Heart right ventricle (tissue), 16 donors: ENCODE results near the gene CDK5. TPM values are rescaled to one million over a fixed set of nuclear protein-coding genes. Genes with fewer than 3 reads are reported as not detected.
A peak's percentile ranks its signal among the peaks of the same experiment; 100 is the strongest.

ENCODE experiments used
- ATAC-seq, 8 donors: fragments of 200-7000 bp; cut with Tn5 transposase; one replicate each; pipeline ENCODE4 v1.9.1; 2020; ENCODE audit warnings: mild to moderate bottlenecking in 8 of 8, moderate library complexity in 8 of 8, moderate number of reproducible peaks in 1 of 8
- DNase-seq, 2 donors: peaks; one replicate each; pipeline ENCODE4 v3.0.0-alpha.2; 2020
- H3K27ac ChIP-seq, 10 donors: fragments of 200-600 bp; sonication (generic) in 2 of 10; one replicate each; pipeline versions ENCODE4 v1.5.0 to v1.8.0; 2020 to 2022; ENCODE audit warnings: mild to moderate bottlenecking in 3 of 10
- H3K27me3 ChIP-seq, 7 donors: fragments of 200-600 bp; one replicate each; pipeline ENCODE4 v1.8.0; 2021 to 2022; ENCODE audit warnings: mild to moderate bottlenecking in 2 of 7
- H3K36me3 ChIP-seq, 9 donors: fragments of 200-600 bp; sonication (generic) in 1 of 9; one replicate each; pipeline versions ENCODE4 v1.5.0 to v1.8.0; 2020 to 2022; ENCODE audit warnings: mild to moderate bottlenecking in 2 of 9
- H3K4me1 ChIP-seq, 9 donors: fragments of 200-600 bp; sonication (generic) in 1 of 9; one replicate each; pipeline versions ENCODE4 v1.5.0 to v1.8.0; 2020 to 2022; ENCODE audit warnings: mild to moderate bottlenecking in 4 of 9
- H3K4me3 ChIP-seq, 10 donors: fragments of 200-600 bp; sonication (generic) in 2 of 10; one replicate each; pipeline versions ENCODE4 v1.5.0 to v1.8.0; 2020 to 2022; ENCODE audit warnings: mild to moderate bottlenecking in 7 of 10, moderate library complexity in 2 of 10
- H3K9me3 ChIP-seq, 11 donors: fragments of 200-600 bp in 10 of 11; sonication (generic) in 2 of 11; one replicate each; pipeline versions ENCODE4 v1.5.0 to v1.8.0; 2013 to 2022; ENCODE audit warnings: mild to moderate bottlenecking in 2 of 11, control low read depth in 1 of 11, moderate library complexity in 1 of 11
- CTCF ChIP-seq, 9 donors: fragments of 200-600 bp; sonication (generic) in 2 of 9; IDR thresholded peaks; one replicate each; pipeline versions ENCODE4 v1.5.0 to v1.8.0; 2021 to 2022; ENCODE audit warnings: antibody characterized with exemption in 9 of 9, mild to moderate bottlenecking in 5 of 9, moderate library complexity in 1 of 9
- WGBS, 2 donors: extraction: QIAGEN DNeasy Blood & Tissue Kit; methylation state at CpG; one replicate each; pipeline ENCODE4 v1.1.7; 2013; ENCODE audit warnings: inconsistent platforms in 1 of 2; 5-methylcytosine and 5-hydroxymethylcytosine counted together
- intact Hi-C, 10 donors: fragments of 100-400 bp; cut with DNase I; formaldehyde crosslinking; loops; one replicate each; pipeline versions ENCODE4 v1.11.1 to v1.14.2; 2022
- polyA plus RNA-seq, 2 donors: library from polyadenylated mRNA; stranded (reverse); fragments of 200-250 nt; gene quantifications; one replicate each; pipeline ENCODE4 v1.2.3, GENCODE V29; 2013
- total RNA-seq, 10 donors: library from RNA; stranded (reverse); fragmentation: NEBNext Ultra II Directional in 3 of 10; extraction: Animal tissue kit (Norgen Biotek cat#: 25700) in 3 of 10; gene quantifications; one replicate each; pipeline versions ENCODE4 v1.2.1 to v1.2.4, GENCODE V29; 2021 to 2023
- donor health status: Arrhythmogenic right ventricular cardiomyopathy.
- donor health status: ischemic (EF 13 %, LVEDD 7.1; RV severe dilation, severe dysfunction).
- donor health status: healthy with polysubstance abuse.
- donor health status: DM: no; HTN: yes; CAD: no.
- donor health status: DM: no; HTN: no; CAD: no.
- donor health status: ischemic (EF 25% LVEDD 6.9; RV normal size, moderate dysfunction).
- donor health status: ischemic (EF 25% LVEDD 5.7; RV mildly dilated, moderate dysfunction).
- donor health status: healthy.
- donor health status: DM: yes; HTN: yes; CAD: no.
- donor health status: Ischemic cardiomyopathy.
- donor health status: ischemic (EF 35%, LVEDD 5.7; RV mildly dilated, moderate dysfunction).
- donor health status: nonischemic (EF 11% LVEDD 7.7; RV severe dilation, severe dysfunction).
- donor health status: DM: yes; HTN: yes; CAD: no.
- donor health status: PGD.
- donor health status: ischemic (EF 29% LVEDD 5.4; RV normal size, mild dysfunction).
- donor health status: nonischemic (EF 23%, LVEDD 6.1; RV moderate dilation, normal function).

CDK5 gene
- total and polyA plus RNA-seq, 12 donors = 5.0 to 11.3 (median 7.6) TPM

- Histone ChIP-seq H3K27ac (peak within 1 kb of the TSS; percentile 81 to 94 (median 90)), H3K4me1 (peaks cover 41 to 72% (median 69%) of the 10 kb centered on the region in 9 donors), H3K36me3 (no peaks in the 10 kb centered on the region), H3K9me3 (no peaks in the 10 kb centered on the region), H3K27me3 (no peaks in the 10 kb centered on the region), H3K4me3 (peak within 1 kb of the TSS; percentile 69 to 88 (median 78))
- intact Hi-C loops = loop anchor here in 2 of 10 donors (2.0 kb wide), 3 partner anchors 25 to 57 kb away; partner anchors contain the start of genes ABCB8 (in 1 of the 2) and SLC4A2 (in 1 of the 2)
- 1% methylated on average over 53 to 77 of the region's 84 CpGs for WGBS, 2 donors
- peak; percentile 59 to 72 (median 66) for ATAC-seq
- DNase-seq = peak; percentile 89 to 91
- no peak for TF ChIP-seq CTCF (IDR thresholded peaks at IDR 0.05)
Observed at GRCh38 chr7:151085691-151086620, 28.3 kb upstream of the CDK5 start, which contains the start of gene AGAP3. Gene AGAP3 (plus strand): TSS chr7:151086475. CDS start chr7:151086742, 267 bp downstream.

- no peak for TF ChIP-seq CTCF (IDR thresholded peaks at IDR 0.05)
Observed at GRCh38 chr7:151085329-151085690, 27.6 kb upstream of the CDK5 start.

GRCh38 chr7:151083824-151084160, 26.1 kb upstream of the CDK5 start:
- ATAC-seq (no peak), DNase-seq (no peak)
- peak overlapping the region in 8 of 10 donors; percentile 92 to 98 (median 97) for H3K27ac ChIP-seq
- H3K9me3 ChIP-seq = no peaks in the 10 kb centered on the region
- peaks cover 38 to 66% (median 62%) of the 10 kb centered on the region in 9 donors for H3K4me1 ChIP-seq
- WGBS, 2 donors = 30 to 32% methylated on average over 3 of the region's 3 CpGs
- no peak for TF ChIP-seq CTCF (IDR thresholded peaks at IDR 0.05)
- H3K27me3 ChIP-seq = no peaks in the 10 kb centered on the region
- intact Hi-C loops = no loop called here
- peaks cover 0 to 4% (median 0%) of the 10 kb centered on the region in 9 donors for H3K36me3 ChIP-seq
- peak overlapping the region; percentile 81 to 98 (median 92) for H3K4me3 ChIP-seq

More at GRCh38 chr7:151085329-151085690, 27.6 kb upstream of the CDK5 start:
- Histone ChIP-seq H3K27me3 (no peaks in the 10 kb centered on the region), H3K27ac (peak overlapping the region; percentile 70 to 92 (median 85)), H3K36me3 (no peaks in the 10 kb centered on the region), H3K9me3 (no peaks in the 10 kb centered on the region), H3K4me1 (peaks cover 37 to 68% (median 64%) of the 10 kb centered on the region in 9 donors), H3K4me3 (peak overlapping the region in 8 of 10 donors; percentile 48 to 88 (median 59))
- no peak for ATAC-seq
- intact Hi-C loops = no loop called here
- 20 to 33% methylated on average over 5 of the region's 5 CpGs for WGBS, 2 donors
- no peak for DNase-seq

- intact Hi-C loops = no loop called here
- Histone ChIP-seq H3K4me1 (peaks cover 35 to 66% (median 62%) of the 10 kb centered on the region in 9 donors), H3K27me3 (no peaks in the 10 kb centered on the region), H3K27ac (peak within 1 kb of the TSS; percentile 69 to 98 (median 96)), H3K9me3 (no peaks in the 10 kb centered on the region), H3K36me3 (peaks cover 0 to 4% (median 0%) of the 10 kb centered on the region in 9 donors), H3K4me3 (peak within 1 kb of the TSS; percentile 81 to 98 (median 92))
- TF ChIP-seq CTCF (IDR thresholded peaks at IDR 0.05) = no peak
- DNase-seq (peak; percentile 77 to 85), ATAC-seq (peak in 5 of 8 donors; percentile 15 to 29 (median 22))
- 1% methylated on average over 58 to 69 of the region's 69 CpGs for WGBS, 2 donors
Observed at GRCh38 chr7:151083071-151083823, 25.6 kb upstream of the CDK5 start, which contains the start of gene TMUB1. Gene TMUB1 (minus strand): TSS chr7:151083493. CDS start chr7:151082563, 930 bp downstream.
